Measurements from ENCODE around the gene SERPINA9. TPM values are rescaled to one million over a fixed set of nuclear protein-coding genes. Genes with fewer than 3 reads are reported as not detected.
"Not testable (repeated sequence)": the region's sequence is repeated elsewhere in the genome, so short reads cannot be mapped to it uniquely, and the experiment has no call there.

The SERPINA9 gene
- total and polyA plus RNA-seq, 2 donors from 2014 or later, result not detected

- TF ChIP-seq, protein P1, sequence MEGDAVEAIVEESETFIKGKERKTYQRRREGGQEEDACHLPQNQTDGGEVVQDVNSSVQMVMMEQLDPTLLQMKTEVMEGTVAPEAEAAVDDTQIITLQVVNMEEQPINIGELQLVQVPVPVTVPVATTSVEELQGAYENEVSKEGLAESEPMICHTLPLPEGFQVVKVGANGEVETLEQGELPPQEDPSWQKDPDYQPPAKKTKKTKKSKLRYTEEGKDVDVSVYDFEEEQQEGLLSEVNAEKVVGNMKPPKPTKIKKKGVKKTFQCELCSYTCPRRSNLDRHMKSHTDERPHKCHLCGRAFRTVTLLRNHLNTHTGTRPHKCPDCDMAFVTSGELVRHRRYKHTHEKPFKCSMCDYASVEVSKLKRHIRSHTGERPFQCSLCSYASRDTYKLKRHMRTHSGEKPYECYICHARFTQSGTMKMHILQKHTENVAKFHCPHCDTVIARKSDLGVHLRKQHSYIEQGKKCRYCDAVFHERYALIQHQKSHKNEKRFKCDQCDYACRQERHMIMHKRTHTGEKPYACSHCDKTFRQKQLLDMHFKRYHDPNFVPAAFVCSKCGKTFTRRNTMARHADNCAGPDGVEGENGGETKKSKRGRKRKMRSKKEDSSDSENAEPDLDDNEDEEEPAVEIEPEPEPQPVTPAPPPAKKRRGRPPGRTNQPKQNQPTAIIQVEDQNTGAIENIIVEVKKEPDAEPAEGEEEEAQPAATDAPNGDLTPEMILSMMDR (IDR thresholded peaks at IDR 0.05; ENCODE audit: borderline replicate concordance, extremely low read depth, insufficient read depth), result no peak
- H3K4me1 ChIP-seq (ENCODE audit: control insufficient read depth in 2 of 3, insufficient read depth in 2 of 3, low read depth in 1 of 3, low read length in 3 of 3), result peaks cover 0 to 9% (median 0%) of the 10 kb centered on the region in 3 donors
- H3K36me3 ChIP-seq (ENCODE audit: control insufficient read depth in 2 of 3, insufficient read depth in 3 of 3, low read length in 3 of 3), result no peaks in the 10 kb centered on the region
- FAIRE-seq (no peak), DNase-seq (no peak)
- no peaks in the 10 kb centered on the region for H3K27me3 ChIP-seq (ENCODE audit: control insufficient read depth, insufficient read depth, low read length)
- intact Hi-C loops (cut with DNase I), result no loop called here
- peaks cover 0 to 4% (median 3%) of the 10 kb centered on the region in 3 donors for H3K9me3 ChIP-seq (ENCODE audit: control insufficient read depth in 2 of 3, insufficient read depth in 1 of 3, low read length in 3 of 3)
- H3K27ac ChIP-seq (ENCODE audit: low read depth in 2 of 2, low read length in 2 of 2), result no peak overlapping the region
- H3K4me3 ChIP-seq (ENCODE audit: low read length in 3 of 3), result no peak overlapping the region
- no peak overlapping the region for H3K9ac ChIP-seq (ENCODE audit: low read length in 3 of 3)
Measured at GRCh38 chr14:94483729-94484275, 7.8 kb upstream of the SERPINA9 start.

GRCh38 chr14:94483071-94483451 is 7.1 kb upstream of the SERPINA9 start:
- FAIRE-seq, result no peak
- Histone ChIP-seq H3K27ac (ENCODE audit: low read depth in 2 of 2, low read length in 2 of 2) (no peak overlapping the region), H3K27me3 (ENCODE audit: control insufficient read depth, insufficient read depth, low read length) (no peaks in the 10 kb centered on the region), H3K9me3 (ENCODE audit: control insufficient read depth in 2 of 3, insufficient read depth in 1 of 3, low read length in 3 of 3) (peaks cover 0 to 8% (median 6%) of the 10 kb centered on the region in 3 donors), H3K4me3 (ENCODE audit: low read length in 3 of 3) (no peak overlapping the region), H3K4me1 (ENCODE audit: control insufficient read depth in 2 of 3, insufficient read depth in 2 of 3, low read depth in 1 of 3, low read length in 3 of 3) (peaks cover 0 to 9% (median 0%) of the 10 kb centered on the region in 3 donors), H3K36me3 (ENCODE audit: control insufficient read depth in 2 of 3, insufficient read depth in 3 of 3, low read length in 3 of 3) (no peaks in the 10 kb centered on the region), H3K9ac (ENCODE audit: low read length in 3 of 3) (no peak overlapping the region)
- no peak for DNase-seq
- TF ChIP-seq, protein P1 (IDR thresholded peaks at IDR 0.05; ENCODE audit: borderline replicate concordance, extremely low read depth, insufficient read depth), result no peak
- intact Hi-C loops (cut with DNase I), result no loop called here

GRCh38 chr14:94482132-94483070 is 6.4 kb upstream of the SERPINA9 start:
- FAIRE-seq; H3K36me3 ChIP-seq (ENCODE audit: control insufficient read depth in 2 of 3, insufficient read depth in 3 of 3, low read length in 3 of 3); DNase-seq; H3K4me1 ChIP-seq (ENCODE audit: control insufficient read depth in 2 of 3, insufficient read depth in 2 of 3, low read depth in 1 of 3, low read length in 3 of 3); H3K27ac ChIP-seq (ENCODE audit: low read depth in 2 of 2, low read length in 2 of 2); H3K27me3 ChIP-seq (ENCODE audit: control insufficient read depth, insufficient read depth, low read length); intact Hi-C loops (cut with DNase I); H3K9ac ChIP-seq (ENCODE audit: low read length in 3 of 3); H3K4me3 ChIP-seq (ENCODE audit: low read length in 3 of 3); H3K9me3 ChIP-seq (ENCODE audit: control insufficient read depth in 2 of 3, insufficient read depth in 1 of 3, low read length in 3 of 3): not testable (repeated sequence)

DNA sequence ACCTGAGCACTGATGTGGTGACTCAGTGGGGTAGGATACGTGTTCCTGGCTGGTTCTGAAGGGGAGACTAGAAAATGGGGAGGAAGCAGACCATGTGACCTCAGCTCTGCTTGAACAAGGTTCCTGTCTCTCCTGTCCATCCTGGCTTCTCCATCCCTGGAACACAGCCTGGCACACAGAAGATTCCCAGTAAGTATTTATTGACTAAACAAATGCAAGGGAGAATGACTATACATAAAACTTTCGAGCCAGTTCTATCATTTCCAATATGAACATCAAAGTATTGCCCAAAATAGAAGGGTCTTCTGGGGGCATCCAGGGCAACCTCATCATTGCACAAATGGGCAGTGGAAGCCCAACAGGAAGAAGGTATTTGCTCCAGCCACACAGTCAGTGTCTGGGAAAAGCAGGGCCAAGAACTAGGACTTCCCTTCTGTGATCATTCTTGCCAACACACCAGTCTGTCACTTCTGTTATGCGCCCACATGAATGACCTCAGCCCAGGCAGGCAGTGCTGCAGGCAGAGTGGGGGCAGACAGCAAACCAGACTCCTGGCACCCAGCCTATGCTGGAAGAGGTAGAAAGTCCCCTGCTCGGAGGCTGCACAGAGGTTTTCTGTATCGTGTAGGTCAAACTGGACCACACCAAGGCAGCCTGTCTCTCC is 5.6 kb upstream of the SERPINA9 start:
- no peak overlapping the region for H3K4me3 ChIP-seq (ENCODE audit: low read length in 3 of 3)
- TF ChIP-seq, protein P1 (IDR thresholded peaks at IDR 0.05; ENCODE audit: borderline replicate concordance, extremely low read depth, insufficient read depth), result no peak
- H3K27ac ChIP-seq (ENCODE audit: low read depth in 2 of 2, low read length in 2 of 2), result no peak overlapping the region
- H3K9me3 ChIP-seq (ENCODE audit: control insufficient read depth in 2 of 3, insufficient read depth in 1 of 3, low read length in 3 of 3), result peaks cover 0 to 8% (median 6%) of the 10 kb centered on the region in 3 donors
- H3K4me1 ChIP-seq (ENCODE audit: control insufficient read depth in 2 of 3, insufficient read depth in 2 of 3, low read depth in 1 of 3, low read length in 3 of 3), result peaks cover 0 to 9% (median 0%) of the 10 kb centered on the region in 3 donors
- H3K9ac ChIP-seq (ENCODE audit: low read length in 3 of 3), result no peak overlapping the region
- intact Hi-C loops (cut with DNase I), result no loop called here
- H3K27me3 ChIP-seq (ENCODE audit: control insufficient read depth, insufficient read depth, low read length), result no peaks in the 10 kb centered on the region
- no peaks in the 10 kb centered on the region for H3K36me3 ChIP-seq (ENCODE audit: control insufficient read depth in 2 of 3, insufficient read depth in 3 of 3, low read length in 3 of 3)
- FAIRE-seq, result no peak
- no peak for DNase-seq
